ENCODE results near the gene DDX55.

DNA sequence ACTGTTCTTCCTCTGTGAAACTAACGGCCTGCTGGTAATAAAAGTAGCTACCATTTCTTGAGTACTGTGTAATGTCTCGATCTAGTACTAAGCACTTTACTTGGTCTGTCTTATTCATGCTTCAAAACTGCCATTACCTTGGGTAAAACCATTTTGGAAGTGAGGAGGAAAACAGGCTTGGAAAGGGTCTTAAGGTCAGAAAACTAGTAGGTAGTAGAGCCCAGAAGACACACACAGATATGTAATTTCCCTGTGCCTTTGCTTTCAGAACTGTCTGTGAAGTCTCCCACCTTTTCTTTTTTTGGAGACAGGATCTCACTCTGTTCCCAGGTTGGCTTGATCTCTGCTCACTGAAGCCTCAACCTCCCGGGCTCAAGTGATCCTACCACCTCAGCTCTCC, 3.4 kb upstream of the DDX55 start:
- TF ChIP-seq CTCF (conservative IDR thresholded peaks at IDR 0.05 in 1 of 2, IDR thresholded peaks at IDR 0.05 in 1 of 2; ENCODE audit: extremely low read depth in 1 of 2, insufficient read depth in 1 of 2, low read depth in 1 of 2, low read length in 2 of 2) (no peak), EZH2 (IDR thresholded peaks at IDR 0.05; ENCODE audit: borderline replicate concordance, low read length) (no peak)

All from mammary epithelial cell (primary cell).